Measurements from ENCODE around the gene MYT1.

Gene MYT1

DNA sequence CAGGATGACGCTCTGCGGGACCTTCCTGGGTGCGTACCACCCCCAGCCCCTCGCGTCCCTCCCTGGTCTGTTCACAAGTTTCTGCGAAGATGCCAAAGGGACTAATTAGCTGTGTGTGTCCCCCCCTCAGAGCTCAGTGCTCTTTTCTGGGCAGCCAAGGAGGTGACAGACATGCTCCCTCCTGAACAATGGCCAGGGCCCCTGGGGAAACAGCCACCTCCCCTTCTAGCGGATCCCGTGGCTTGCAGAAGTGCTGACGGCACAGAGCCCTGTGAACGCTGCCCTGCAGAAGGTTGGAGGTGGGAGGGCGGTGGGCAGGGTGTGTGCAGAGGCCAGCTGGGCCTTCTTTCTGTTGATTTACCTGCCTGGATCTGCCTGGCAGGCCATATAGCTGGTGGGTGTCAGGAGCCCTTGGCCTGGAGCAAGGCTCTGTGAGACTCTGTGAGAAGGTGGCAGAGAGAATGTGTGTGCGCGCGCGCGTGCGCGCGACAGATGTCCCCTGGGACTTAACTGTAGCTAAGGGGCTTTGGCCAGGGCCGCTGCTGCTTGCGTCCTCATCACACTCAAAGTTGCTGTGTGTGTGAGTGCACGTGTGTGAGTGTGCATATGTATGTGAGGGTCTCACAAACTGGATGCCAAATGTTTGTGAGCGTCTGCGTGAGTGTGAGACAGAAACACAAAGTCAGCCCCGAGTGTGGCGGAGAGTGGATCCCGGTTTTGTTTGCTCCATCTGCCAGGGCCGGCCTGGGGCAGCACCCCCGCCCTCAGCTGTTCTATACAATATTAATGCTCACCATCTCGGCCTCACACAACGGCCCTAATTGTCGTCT lies 3.5 kb upstream of the MYT1 start:
- Histone ChIP-seq H3K4me2 (ENCODE audit: low read depth, low read length) (no peak overlapping the region), H3K36me3 (replicated peaks; ENCODE audit: insufficient read depth, low read length) (no peaks in the 10 kb centered on the region), H4K20me1 (ENCODE audit: insufficient read depth, low read length) (no peaks in the 10 kb centered on the region), H2AFZ (ENCODE audit: low read length) (no peak overlapping the region), H3K9me3 (replicated peaks; ENCODE audit: insufficient read depth, low read length) (no peaks in the 10 kb centered on the region), H3K79me2 (ENCODE audit: low read length) (no peaks in the 10 kb centered on the region), H3F3A (ENCODE audit: insufficient read depth, low read length) (no peaks in the 10 kb centered on the region), H3K27me3 (replicated peaks; ENCODE audit: insufficient read depth, low read length) (peaks cover 86% of the 10 kb centered on the region), H3K27ac (ENCODE audit: low read length) (no peak overlapping the region), H3K9ac (ENCODE audit: low read length) (no peak overlapping the region), H3K4me1 (ENCODE audit: low read length) (no peaks in the 10 kb centered on the region), H3K9me2 (replicated peaks; ENCODE audit: insufficient read depth, low read length) (no peaks in the 10 kb centered on the region), H3K4me3 (ENCODE audit: low read length) (no peak overlapping the region)
- no peak for DNase-seq
- TF ChIP-seq EZH2phosphoT487 (IDR thresholded peaks at IDR 0.05; ENCODE audit: low read length) (no peak), EZH2 (optimal IDR thresholded peaks at IDR 0.05; ENCODE audit: low read depth, low read length) (no peak)
- TF ChIP-seq, protein P1, sequence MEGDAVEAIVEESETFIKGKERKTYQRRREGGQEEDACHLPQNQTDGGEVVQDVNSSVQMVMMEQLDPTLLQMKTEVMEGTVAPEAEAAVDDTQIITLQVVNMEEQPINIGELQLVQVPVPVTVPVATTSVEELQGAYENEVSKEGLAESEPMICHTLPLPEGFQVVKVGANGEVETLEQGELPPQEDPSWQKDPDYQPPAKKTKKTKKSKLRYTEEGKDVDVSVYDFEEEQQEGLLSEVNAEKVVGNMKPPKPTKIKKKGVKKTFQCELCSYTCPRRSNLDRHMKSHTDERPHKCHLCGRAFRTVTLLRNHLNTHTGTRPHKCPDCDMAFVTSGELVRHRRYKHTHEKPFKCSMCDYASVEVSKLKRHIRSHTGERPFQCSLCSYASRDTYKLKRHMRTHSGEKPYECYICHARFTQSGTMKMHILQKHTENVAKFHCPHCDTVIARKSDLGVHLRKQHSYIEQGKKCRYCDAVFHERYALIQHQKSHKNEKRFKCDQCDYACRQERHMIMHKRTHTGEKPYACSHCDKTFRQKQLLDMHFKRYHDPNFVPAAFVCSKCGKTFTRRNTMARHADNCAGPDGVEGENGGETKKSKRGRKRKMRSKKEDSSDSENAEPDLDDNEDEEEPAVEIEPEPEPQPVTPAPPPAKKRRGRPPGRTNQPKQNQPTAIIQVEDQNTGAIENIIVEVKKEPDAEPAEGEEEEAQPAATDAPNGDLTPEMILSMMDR (IDR thresholded peaks at IDR 0.05; ENCODE audit: low read length): no peak

DNA sequence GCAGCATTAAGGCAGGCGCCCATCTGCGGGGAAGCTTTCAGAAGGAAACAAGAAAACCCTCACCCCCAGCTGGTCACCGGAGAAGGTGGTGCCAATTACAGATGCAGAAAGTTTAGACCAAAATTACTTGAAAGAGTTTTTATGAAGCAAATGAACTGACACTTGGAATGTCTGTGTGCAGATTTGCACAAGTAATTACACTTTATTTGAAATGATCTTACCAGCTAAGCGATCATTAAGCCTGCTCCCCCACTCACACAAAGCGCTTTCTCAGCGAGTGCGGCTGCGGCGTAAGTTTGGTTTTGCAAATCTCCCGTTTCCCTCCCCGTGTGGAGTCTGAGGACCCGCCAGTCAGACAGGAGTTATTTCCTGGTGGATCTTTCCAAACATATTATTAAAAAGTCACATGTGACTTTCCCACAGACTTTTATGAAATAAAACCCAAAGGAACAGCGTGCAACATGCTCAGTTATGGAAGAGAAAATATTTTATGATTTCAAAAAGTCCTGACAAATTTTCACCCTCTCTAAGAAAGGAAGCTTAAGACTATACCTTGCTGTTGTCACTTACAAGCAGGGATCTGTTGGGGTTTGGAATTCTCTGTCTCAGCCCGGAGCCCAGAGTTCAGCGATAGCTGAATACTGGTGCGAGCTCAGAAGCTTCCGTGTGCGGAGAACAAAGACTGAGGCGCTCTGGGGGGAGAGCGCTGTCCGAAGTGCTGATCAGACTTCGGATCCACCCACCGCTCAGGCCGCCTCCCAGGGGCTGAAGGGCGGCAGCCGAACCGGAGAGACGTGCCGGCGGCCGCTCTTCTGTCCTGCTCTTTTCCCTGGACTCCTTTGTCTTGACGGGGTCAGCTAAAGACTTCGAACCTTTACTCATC lies 2.7 kb upstream of the MYT1 start:
- Histone ChIP-seq H3K27me3 (replicated peaks; ENCODE audit: insufficient read depth, low read length) (peaks cover 88% of the 10 kb centered on the region), H3K4me3 (ENCODE audit: low read length) (no peak overlapping the region), H3K9me2 (replicated peaks; ENCODE audit: insufficient read depth, low read length) (no peaks in the 10 kb centered on the region), H3K9ac (ENCODE audit: low read length) (no peak overlapping the region), H3K4me1 (ENCODE audit: low read length) (no peaks in the 10 kb centered on the region), H3K36me3 (replicated peaks; ENCODE audit: insufficient read depth, low read length) (no peaks in the 10 kb centered on the region), H3K9me3 (replicated peaks; ENCODE audit: insufficient read depth, low read length) (no peaks in the 10 kb centered on the region), H3K4me2 (ENCODE audit: low read depth, low read length) (no peak overlapping the region), H3K27ac (ENCODE audit: low read length) (no peak overlapping the region), H4K20me1 (ENCODE audit: insufficient read depth, low read length) (no peaks in the 10 kb centered on the region), H3F3A (ENCODE audit: insufficient read depth, low read length) (no peaks in the 10 kb centered on the region), H2AFZ (ENCODE audit: low read length) (no peak overlapping the region), H3K79me2 (ENCODE audit: low read length) (no peaks in the 10 kb centered on the region)
- DNase-seq: no peak
- TF ChIP-seq, protein P1 (IDR thresholded peaks at IDR 0.05; ENCODE audit: low read length): no peak
- no peak for TF ChIP-seq EZH2 (optimal IDR thresholded peaks at IDR 0.05; ENCODE audit: low read depth, low read length)
- no peak for TF ChIP-seq EZH2phosphoT487 (IDR thresholded peaks at IDR 0.05; ENCODE audit: low read length)

DNA sequence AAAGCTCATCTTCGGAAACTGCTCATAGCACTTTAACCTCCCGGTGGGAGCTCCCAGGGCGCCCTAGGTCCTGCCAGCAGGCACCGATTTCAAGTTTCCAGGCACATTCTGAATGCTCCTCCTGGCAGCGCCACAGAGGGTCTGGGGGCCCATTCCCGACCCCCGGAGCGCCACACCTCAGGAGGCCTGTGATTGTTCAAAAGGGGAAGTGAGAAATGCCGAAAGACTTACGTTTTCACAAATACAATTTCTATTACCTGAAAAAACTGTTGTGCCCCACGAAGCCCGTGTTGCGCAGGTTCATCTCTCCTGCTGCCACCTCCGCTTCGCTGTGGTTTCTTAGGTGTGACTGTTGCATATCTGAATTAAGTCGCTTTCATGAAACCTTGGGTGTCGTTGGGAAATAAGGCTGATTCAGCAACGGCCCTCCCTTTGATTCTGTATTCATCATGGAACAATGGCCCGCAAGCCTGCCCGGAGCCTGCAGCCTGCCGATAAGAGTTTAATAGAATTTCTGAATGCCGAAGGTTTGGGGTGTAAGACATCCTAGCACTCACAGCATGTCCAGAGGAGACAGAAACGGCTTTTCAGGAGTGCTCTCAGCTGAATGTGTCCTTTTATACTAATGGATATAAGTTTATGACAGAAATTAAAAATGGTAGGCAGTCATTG lies 1.9 kb upstream of the MYT1 start:
- Histone ChIP-seq H2AFZ (ENCODE audit: low read length) (no peak overlapping the region), H3K9ac (ENCODE audit: low read length) (no peak overlapping the region), H3K4me2 (ENCODE audit: low read depth, low read length) (no peak overlapping the region), H3K27me3 (replicated peaks; ENCODE audit: insufficient read depth, low read length) (peaks cover 88% of the 10 kb centered on the region), H3K79me2 (ENCODE audit: low read length) (no peaks in the 10 kb centered on the region), H3K4me1 (ENCODE audit: low read length) (no peaks in the 10 kb centered on the region), H3K4me3 (ENCODE audit: low read length) (no peak overlapping the region), H3K36me3 (replicated peaks; ENCODE audit: insufficient read depth, low read length) (no peaks in the 10 kb centered on the region), H3K9me2 (replicated peaks; ENCODE audit: insufficient read depth, low read length) (no peaks in the 10 kb centered on the region), H3K27ac (ENCODE audit: low read length) (no peak overlapping the region), H3F3A (ENCODE audit: insufficient read depth, low read length) (no peaks in the 10 kb centered on the region), H4K20me1 (ENCODE audit: insufficient read depth, low read length) (no peaks in the 10 kb centered on the region), H3K9me3 (replicated peaks; ENCODE audit: insufficient read depth, low read length) (no peaks in the 10 kb centered on the region)
- TF ChIP-seq EZH2phosphoT487 (IDR thresholded peaks at IDR 0.05; ENCODE audit: low read length) (no peak), EZH2 (optimal IDR thresholded peaks at IDR 0.05; ENCODE audit: low read depth, low read length) (no peak)
- TF ChIP-seq, protein P1 (IDR thresholded peaks at IDR 0.05; ENCODE audit: low read length): no peak
- DNase-seq: no peak
